IMR-90 (cell line): Measurements from ENCODE around the gene TDRD7. TPM values are rescaled to one million over a fixed set of nuclear protein-coding genes. Genes with fewer than 3 reads are reported as not detected.

ENCODE experiments used
- ATAC-seq: fragments of 200-7000 bp; cut with Tn5 transposase; 2 replicates; pipeline ENCODE4 v1.9.1; 2020; ENCODE audit warnings: low read depth, mild to moderate bottlenecking, moderate library complexity
- BruUV-seq: library from RNA; stranded (reverse); fragments of 400-500 nt; replicated peaks from 2 replicates; lab custom pipeline; 2021; lab: Mats Ljungman, UMichigan
- CTCF ChIA-PET: fragments of 300-600 bp; formaldehyde crosslinking; extraction: SDS; loops from one replicate; lab custom pipeline; 2021; ENCODE audit warnings: antibody characterized with exemption; lab: Yijun Ruan, JAX
- POLR2A ChIA-PET: fragments of 300-600 bp; sonication (Branson Sonifier 250); formaldehyde crosslinking; loops from one replicate; lab custom pipeline; 2022; ENCODE audit warnings: antibody characterized with exemption; ENCODE audit not compliant: unreplicated experiment; lab: Charles Lee
- DNase-seq: peaks from one replicate; pipeline ENCODE4 v3.0.0; 2013
- H2AFZ ChIP-seq: replicated peaks from 2 replicates; pipeline ENCODE3; 2013; ENCODE audit warnings: low read length, mild to moderate bottlenecking; ENCODE audit not compliant: poor library complexity
- H2AK5ac ChIP-seq: 2 replicates; pipeline ENCODE4 v1.6.1; 2013; ENCODE audit warnings: low read depth, low read length, inconsistent platforms
- H2AK9ac ChIP-seq: replicated peaks from 2 replicates; pipeline ENCODE3; 2013; ENCODE audit warnings: mild to moderate bottlenecking, low read depth, low read length, moderate library complexity; ENCODE audit not compliant: poor library complexity
- H2BK120ac ChIP-seq: 2 replicates; pipeline ENCODE4 v1.6.1; 2013; ENCODE audit warnings: low read depth, low read length, inconsistent platforms
- H2BK15ac ChIP-seq: 3 replicates; pipeline ENCODE4 v1.6.1; 2013; ENCODE audit warnings: low read depth, low read length, inconsistent platforms
- H2BK20ac ChIP-seq: 2 replicates; pipeline ENCODE4 v1.6.1; 2013; ENCODE audit warnings: low read depth, mild to moderate bottlenecking, inconsistent platforms, low read length, moderate library complexity
- H2BK5ac ChIP-seq: 2 replicates; pipeline ENCODE4 v1.6.1; 2013; ENCODE audit warnings: mild to moderate bottlenecking, low read depth, low read length, inconsistent platforms; ENCODE audit not compliant: poor library complexity, severe bottlenecking
- H3K14ac ChIP-seq: replicated peaks from 2 replicates; pipeline ENCODE4 v1.6.1; 2013; ENCODE audit warnings: low read depth, low read length, inconsistent platforms
- H3K18ac ChIP-seq: 2 replicates; pipeline ENCODE4 v1.6.1; 2013; ENCODE audit warnings: low read depth, low read length, control low read depth
- H3K23ac ChIP-seq: 2 replicates; pipeline ENCODE4 v1.6.1; 2013; ENCODE audit warnings: low read depth, low read length, inconsistent platforms
- H3K27ac ChIP-seq: 2 replicates; pipeline ENCODE4 v1.5.1; 2013; ENCODE audit warnings: mild to moderate bottlenecking, control low read depth, low read length; ENCODE audit not compliant: insufficient read depth
- H3K27me3 ChIP-seq: 2 replicates; pipeline ENCODE4 v1.6.1; 2013; ENCODE audit warnings: low read length; ENCODE audit not compliant: control insufficient read depth, insufficient read depth
- H3K36me3 ChIP-seq: 2 replicates; pipeline ENCODE4 v1.6.1; 2013; ENCODE audit warnings: low read length, mixed read lengths; ENCODE audit not compliant: control insufficient read depth, insufficient read depth
- H3K4ac ChIP-seq: 2 replicates; pipeline ENCODE4 v1.6.1; 2013; ENCODE audit warnings: low read depth, low read length, inconsistent platforms
- H3K4me1 ChIP-seq: 2 replicates; pipeline ENCODE4 v1.6.1; 2013; ENCODE audit warnings: low read length, mixed read lengths; ENCODE audit not compliant: control insufficient read depth, insufficient read depth
- H3K4me2 ChIP-seq: 2 replicates; pipeline ENCODE4 v1.6.1; 2013; ENCODE audit warnings: low read depth, mild to moderate bottlenecking, control low read depth, low read length, moderate library complexity
- H3K4me3 ChIP-seq: 2 replicates; pipeline ENCODE4 v1.5.1; 2013; ENCODE audit warnings: low read depth, mild to moderate bottlenecking, control low read depth, low read length, moderate library complexity; ENCODE audit not compliant: insufficient read depth
- H3K56ac ChIP-seq: 2 replicates; pipeline ENCODE4 v1.6.1; 2013; ENCODE audit warnings: low read length, inconsistent platforms; ENCODE audit not compliant: insufficient read depth; ENCODE audit errors: extremely low read depth
- H3K79me1 ChIP-seq, 2 experiments: 2 replicates each; pipeline ENCODE4 v1.6.1; 2013; ENCODE audit warnings: low read length in 2 of 2, inconsistent platforms in 1 of 2, low read depth in 1 of 2
- H3K9ac ChIP-seq: 2 replicates; pipeline ENCODE4 v1.6.1; 2013; ENCODE audit warnings: low read depth, low read length, control low read depth
- H3K9me1 ChIP-seq: 2 replicates; pipeline ENCODE4 v1.6.1; 2013; ENCODE audit warnings: low read length, inconsistent platforms; ENCODE audit not compliant: insufficient read depth
- H3K9me3 ChIP-seq: 2 replicates; pipeline ENCODE4 v1.6.1; 2013; ENCODE audit warnings: low read length; ENCODE audit not compliant: control insufficient read depth, insufficient read depth
- H4K20me1 ChIP-seq: 2 replicates; pipeline ENCODE4 v1.6.1; 2013; ENCODE audit warnings: low read length, inconsistent platforms; ENCODE audit not compliant: insufficient read depth
- H4K5ac ChIP-seq: 2 replicates; pipeline ENCODE4 v1.6.1; 2013; ENCODE audit warnings: mild to moderate bottlenecking, low read depth, low read length, control low read depth
- H4K8ac ChIP-seq, 2 experiments: 2 replicates each; pipeline ENCODE4 v1.6.1; 2013; ENCODE audit warnings: low read depth in 2 of 2, low read length in 2 of 2, control low read depth in 1 of 2, inconsistent platforms in 1 of 2
- H4K91ac ChIP-seq: 2 replicates; pipeline ENCODE4 v1.6.1; 2013; ENCODE audit warnings: low read depth, low read length, inconsistent platforms; ENCODE audit not compliant: insufficient read depth
- CHD1 ChIP-seq: IDR thresholded peaks from 2 replicates; pipeline ENCODE4 v1.6.1; 2012; ENCODE audit warnings: low read depth, low read length, improper control_type of control experiment
- ELK1 ChIP-seq: fragments of 150-350 bp; IDR thresholded peaks from 2 replicates; pipeline ENCODE4 v1.6.1; 2016; ENCODE audit warnings: low read depth, mild to moderate bottlenecking, low read length, moderate library complexity, borderline replicate concordance
- NFE2L2 ChIP-seq: fragments of 150-350 bp; IDR thresholded peaks from 2 replicates; pipeline ENCODE4 v1.6.1; 2016; ENCODE audit warnings: low read depth, mild to moderate bottlenecking, low read length
- RAD21 ChIP-seq: IDR thresholded peaks from 2 replicates; pipeline ENCODE4 v1.6.1; 2012; ENCODE audit warnings: low read length, improper control_type of control experiment
- SMC3 ChIP-seq: fragments of 150-350 bp; IDR thresholded peaks from 2 replicates; pipeline ENCODE4 v1.6.1; 2016; ENCODE audit warnings: low read depth, mild to moderate bottlenecking, antibody characterized with exemption, low read length, moderate library complexity
- WGBS, 2 experiments: methylation state at CpG; one replicate each; pipeline versions ENCODE4 v1.1.5 to v1.1.7; 2013; ENCODE audit warnings: missing lambda C conversion rate in 2 of 2; ENCODE audit not compliant: insufficient read length in 1 of 2; ENCODE audit errors: extremely low coverage in 2 of 2; 5-methylcytosine and 5-hydroxymethylcytosine counted together
- dilution Hi-C: fragments of 300-500 bp; cut with HindIII; formaldehyde crosslinking; loops from one replicate; pipeline ENCODE4 v1.14.3; 2018; ENCODE audit warnings: low sequenced_read_pairs; ENCODE audit not compliant: unreplicated experiment
- in situ Hi-C: fragments of 300-500 bp; cut with MboI; formaldehyde crosslinking; loops from 3 replicates; pipeline ENCODE4 v1.14.3; 2019; ENCODE audit warnings: low sequenced_read_pairs, inconsistent platforms, mixed read lengths
- intact Hi-C: fragments of 100-400 bp; cut with micrococcal nuclease; formaldehyde crosslinking; loops from 2 replicates; pipeline ENCODE4 v1.10.0; 2022
- polyA plus RNA-seq, 3 experiments: library from polyadenylated mRNA; depleted of rRNA; stranded (reverse); fragments of >200 nt; gene quantifications; 2 replicates each; pipeline ENCODE4 v1.2.3, GENCODE V29; 2012; ENCODE audit warnings: low replicate concordance in 1 of 3
- total RNA-seq: library from RNA; depleted of rRNA; stranded (reverse); fragments of >200 nt; gene quantifications from 2 replicates; pipeline ENCODE4 v1.2.3, GENCODE V29; 2012

The TDRD7 gene
- total and polyA plus RNA-seq, 2 of the 4 experiments (the other 2 are of a cell fraction), result 4.4 to 9.7 TPM

- in situ Hi-C loops, result no loop called here
- H3K36me3 ChIP-seq, result peaks cover 3% of the 10 kb centered on the region; the same call in 1 of the 2 replicates
- no peak overlapping the region for H3K14ac ChIP-seq
- no peaks in the 10 kb centered on the region for H3K9me3 ChIP-seq
- no peak overlapping the region for H2AFZ ChIP-seq
- POLR2A ChIA-PET, result no interaction called here
- H3K4me1 ChIP-seq, result peaks cover 7% of the 10 kb centered on the region; the same call in 1 of the 2 replicates
- no peaks in the 10 kb centered on the region for H3K27me3 ChIP-seq
- H4K20me1 ChIP-seq, result 0 out of 2 replicates have a peak, but pooled peaks cover 6% of the 10 kb centered on the region
- no TSS peak for BruUV-seq
- ATAC-seq (no peak), DNase-seq (no peak)
- H3K9me1 ChIP-seq, result peaks cover 16% of the 10 kb centered on the region
- H2AK9ac ChIP-seq, result no peak overlapping the region
- no peak overlapping the region for H2BK20ac ChIP-seq
- H3K27ac ChIP-seq, result no peak overlapping the region
- no peak overlapping the region for H3K4me2 ChIP-seq
- H2AK5ac ChIP-seq, result no peak overlapping the region
- CTCF ChIA-PET, result no interaction called here
- H3K4me3 ChIP-seq, result no peak overlapping the region
- H3K56ac ChIP-seq, result no peak overlapping the region
- H2BK120ac ChIP-seq, result no peak overlapping the region
- no peak overlapping the region for H3K4ac ChIP-seq
- no peak overlapping the region for H3K18ac ChIP-seq
- no peak overlapping the region for H4K8ac ChIP-seq
- no peak for TF ChIP-seq NFE2L2
- TF ChIP-seq RAD21, result no peak
- no peak for TF ChIP-seq CHD1
- no peak for TF ChIP-seq ELK1
- no peak for TF ChIP-seq SMC3
- no peak overlapping the region for H3K9ac ChIP-seq
- no peak overlapping the region for H2BK15ac ChIP-seq
- WGBS, 2 experiments, result 94% methylated on average over 3 of the region's 10 CpGs; no CpG with 5 or more reads in 1 of the 2 experiments
- H3K23ac ChIP-seq, result no peak overlapping the region
- no peak overlapping the region; the same call in 1 of the 2 replicates for H4K91ac ChIP-seq
- dilution Hi-C loops, result no loop called here
- no peaks in the 10 kb centered on the region for H3K79me1 ChIP-seq
- no peak overlapping the region for H2BK5ac ChIP-seq
- intact Hi-C loops, result no loop called here
- no peak overlapping the region for H4K5ac ChIP-seq
Observed at GRCh38 chr9:97521576-97522333, 109.9 kb downstream of the TDRD7 start.
